T follicular helper cell (primary cell): ENCODE measurements around the gene AMN.

Experiments
- DNase-seq: peaks from one replicate; pipeline ENCODE4 v3.0.0-alpha.2; 2020; ENCODE audit warnings: low read depth

The AMN gene

GRCh38 chr14:102927878-102928411 lies 5.5 kb downstream of the AMN start:
- no peak for DNase-seq

- DNase-seq = peak; percentile 75
These were observed 6.2 kb downstream of the AMN start for GRCh38 chr14:102928412-102929240.

GRCh38 chr14:102929241-102930137 lies 7.0 kb downstream of the AMN start:
- DNase-seq = no peak

- DNase-seq = no peak
These were observed 7.8 kb downstream of the AMN start for GRCh38 chr14:102930138-102930752.

GRCh38 chr14:102930753-102931579 lies 8.5 kb downstream of the AMN start:
- DNase-seq = no peak

- DNase-seq = no peak
These were observed 9.3 kb downstream of the AMN start for GRCh38 chr14:102931580-102932285.

- DNase-seq = no peak
These were observed 10.2 kb downstream of the AMN start for GRCh38 chr14:102932484-102933248.

- DNase-seq = no peak
These were observed 11.3 kb downstream of the AMN start for GRCh38 chr14:102933618-102934231.

GRCh38 chr14:102935756-102936155 lies 13.3 kb downstream of the AMN start:
- no peak for DNase-seq

- no peak for DNase-seq
These were observed 15.1 kb downstream of the AMN start for GRCh38 chr14:102937331-102938175.

- DNase-seq = no peak
These were observed 15.7 kb downstream of the AMN start for GRCh38 chr14:102938191-102938590.

GRCh38 chr14:102939329-102939728 lies 16.9 kb downstream of the AMN start:
- DNase-seq = no peak

GRCh38 chr14:102939820-102940561 lies 17.5 kb downstream of the AMN start:
- no peak for DNase-seq

GRCh38 chr14:102940729-102941362 lies 18.4 kb downstream of the AMN start:
- no peak for DNase-seq

GRCh38 chr14:102941419-102942011 lies 19.1 kb downstream of the AMN start:
- DNase-seq = no peak

- no peak for DNase-seq
These were observed 19.6 kb downstream of the AMN start for GRCh38 chr14:102942069-102942468.

GRCh38 chr14:102943454-102943853 lies 21.0 kb downstream of the AMN start:
- DNase-seq = no peak
